Keratinocyte (primary cell): ENCODE data around the gene HIPK1. TPM values are rescaled to one million over a fixed set of nuclear protein-coding genes. Genes with fewer than 3 reads are reported as not detected.

Experiments used
- DNase-seq: peaks from one replicate; pipeline ENCODE4 v3.0.0-alpha.2; 2011; ENCODE audit warnings: low read depth, missing footprints, low spot score
- FAIRE-seq: peaks from 2 replicates; lab custom pipeline; 2011; peaks lifted over from hg19 to GRCh38; lab: Jason Lieb, UNC
- H2AFZ ChIP-seq: 2 replicates; pipeline ENCODE4 v1.6.0; 2012; ENCODE audit warnings: low read length, control low read depth, inconsistent platforms; ENCODE audit not compliant: control insufficient read depth
- H3K27ac ChIP-seq: 2 replicates; pipeline ENCODE4 v1.5.1; 2011; ENCODE audit warnings: low read length; ENCODE audit not compliant: control insufficient read depth, insufficient read depth
- H3K27me3 ChIP-seq: 3 replicates; pipeline ENCODE4 v1.6.0; 2011; ENCODE audit warnings: low read length; ENCODE audit not compliant: control insufficient read depth, insufficient read depth; ENCODE audit errors: extremely low read depth
- H3K36me3 ChIP-seq, 2 experiments: 2 replicates in 1 of 2; 3 replicates in 1 of 2; pipeline ENCODE4 v1.5.1; 2011; ENCODE audit warnings: low read length in 2 of 2, mild to moderate bottlenecking in 1 of 2; ENCODE audit not compliant: control insufficient read depth in 2 of 2, insufficient read depth in 2 of 2; ENCODE audit errors: extremely low read depth in 1 of 2
- H3K4me1 ChIP-seq: 3 replicates; pipeline ENCODE4 v1.5.1; 2011; ENCODE audit warnings: low read length; ENCODE audit not compliant: control insufficient read depth, insufficient read depth; ENCODE audit errors: extremely low read depth
- H3K4me2 ChIP-seq: 3 replicates; pipeline ENCODE4 v1.6.0; 2011; ENCODE audit warnings: low read depth, low read length; ENCODE audit not compliant: control insufficient read depth, insufficient read depth; ENCODE audit errors: extremely low read depth
- H3K4me3 ChIP-seq, 3 experiments: fragments of 200-600 bp in 1 of 3; sonication (generic) in 1 of 3; 2 replicates in 2 of 3; 3 replicates in 1 of 3; pipeline ENCODE4 v1.5.1; 2011 to 2016; ENCODE audit warnings: low read length in 3 of 3, mild to moderate bottlenecking in 3 of 3, control low read depth in 2 of 3, inconsistent platforms in 1 of 3, low read depth in 1 of 3, mixed read lengths in 1 of 3, mixed run types in 1 of 3, moderate library complexity in 1 of 3; ENCODE audit not compliant: control insufficient read depth in 2 of 3, insufficient read depth in 2 of 3; ENCODE audit errors: extremely low read depth in 1 of 3
- H3K79me2 ChIP-seq: 2 replicates; pipeline ENCODE4 v1.6.0; 2012; ENCODE audit warnings: low read length; ENCODE audit not compliant: control insufficient read depth, insufficient read depth
- H3K9ac ChIP-seq: 3 replicates; pipeline ENCODE4 v1.6.0; 2011; ENCODE audit warnings: low read length; ENCODE audit not compliant: control insufficient read depth, insufficient read depth; ENCODE audit errors: extremely low read depth
- H3K9me1 ChIP-seq: 3 replicates; pipeline ENCODE4 v1.6.0; 2011; ENCODE audit warnings: low read length; ENCODE audit not compliant: control insufficient read depth, insufficient read depth; ENCODE audit errors: extremely low read depth
- H3K9me3 ChIP-seq: 2 replicates; pipeline ENCODE4 v1.5.1; 2012; ENCODE audit warnings: low read depth, low read length; ENCODE audit not compliant: control insufficient read depth
- H4K20me1 ChIP-seq: 3 replicates; pipeline ENCODE4 v1.6.0; 2011; ENCODE audit warnings: low read length; ENCODE audit not compliant: control insufficient read depth, insufficient read depth; ENCODE audit errors: extremely low read depth
- EZH2 ChIP-seq: IDR thresholded peaks from one replicate; pipeline ENCODE4 v1.6.1; 2012; ENCODE audit warnings: inconsistent platforms, mild to moderate bottlenecking, low read length, moderate library complexity
- dilution Hi-C: fragments of 300-500 bp; cut with MboI; formaldehyde crosslinking; loops from one replicate; pipeline ENCODE4 v1.7.0; 2020; ENCODE audit warnings: low sequenced_read_pairs; ENCODE audit not compliant: extremely low pct_ligation_motif_present
- polyA plus RNA-seq, 5 experiments: library from polyadenylated mRNA; depleted of rRNA in 3 of 5; stranded (reverse) in 3 of 5; stranded (forward) in 1 of 5; unstranded in 1 of 5; fragments of >200 nt; gene quantifications; 1 replicate in 1 of 5; 2 replicates in 3 of 5; 3 replicates in 1 of 5; pipeline versions ENCODE4 v1.2.1 to v1.2.3, GENCODE V29; 2011 to 2012; ENCODE audit warnings: missing spikeins in 2 of 5, low read depth in 1 of 5, low replicate concordance in 1 of 5
- TF ChIP-seq, protein P1 (sequence below), 3 experiments: IDR thresholded peaks in 1 of 3; conservative IDR thresholded peaks in 1 of 3; optimal IDR thresholded peaks in 1 of 3; 2 replicates in 2 of 3; 3 replicates in 1 of 3; pipeline versions ENCODE3 to v1.5.1; 2011; ENCODE audit warnings: low read length in 3 of 3, mild to moderate bottlenecking in 3 of 3, moderate library complexity in 2 of 3, control low read depth in 1 of 3, inconsistent platforms in 1 of 3; ENCODE audit not compliant: insufficient read depth in 2 of 3; ENCODE audit errors: extremely low read depth in 1 of 3

HIPK1 gene
- polyA plus RNA-seq, 1 donor (not counting 4 experiments of a cell fraction or from before 2014, with no cell fraction given) = 19.9 TPM

DNA sequence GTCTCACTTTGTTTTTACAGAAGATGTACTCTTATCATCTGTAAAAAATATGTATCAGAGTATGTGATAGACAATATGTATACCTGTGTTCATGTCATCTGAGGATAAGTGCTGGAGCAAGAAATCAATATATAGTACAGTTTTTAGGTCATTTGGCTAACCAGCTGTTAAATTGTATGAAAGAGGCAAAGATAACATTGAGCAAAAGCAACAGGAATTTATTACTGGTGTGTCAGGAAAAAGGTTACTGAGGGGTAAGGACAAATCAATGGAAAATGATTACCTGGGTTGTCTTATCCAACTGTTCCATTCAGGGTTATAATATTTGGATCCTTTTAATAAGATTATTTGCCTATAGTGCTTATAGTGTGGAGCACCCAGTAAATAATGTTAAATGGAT is 4.9 kb downstream of the HIPK1 start:
- Histone ChIP-seq H2AFZ (no peak overlapping the region), H3K9me3 (no peaks in the 10 kb centered on the region), H3K27me3 (no peaks in the 10 kb centered on the region), H3K4me3 (no peak overlapping the region), H3K27ac (no peak overlapping the region), H3K36me3 (no peaks in the 10 kb centered on the region), H3K4me2 (no peak overlapping the region), H3K9ac (no peak overlapping the region), H3K9me1 (peaks cover 3% of the 10 kb centered on the region), H3K79me2 (peaks cover 89% of the 10 kb centered on the region), H4K20me1 (peaks cover 2% of the 10 kb centered on the region), H3K4me1 (peaks cover 15% of the 10 kb centered on the region)
- no peak for FAIRE-seq
- no peak for DNase-seq
- dilution Hi-C loops = no loop called here
- no peak for TF ChIP-seq EZH2
- TF ChIP-seq, protein P1, sequence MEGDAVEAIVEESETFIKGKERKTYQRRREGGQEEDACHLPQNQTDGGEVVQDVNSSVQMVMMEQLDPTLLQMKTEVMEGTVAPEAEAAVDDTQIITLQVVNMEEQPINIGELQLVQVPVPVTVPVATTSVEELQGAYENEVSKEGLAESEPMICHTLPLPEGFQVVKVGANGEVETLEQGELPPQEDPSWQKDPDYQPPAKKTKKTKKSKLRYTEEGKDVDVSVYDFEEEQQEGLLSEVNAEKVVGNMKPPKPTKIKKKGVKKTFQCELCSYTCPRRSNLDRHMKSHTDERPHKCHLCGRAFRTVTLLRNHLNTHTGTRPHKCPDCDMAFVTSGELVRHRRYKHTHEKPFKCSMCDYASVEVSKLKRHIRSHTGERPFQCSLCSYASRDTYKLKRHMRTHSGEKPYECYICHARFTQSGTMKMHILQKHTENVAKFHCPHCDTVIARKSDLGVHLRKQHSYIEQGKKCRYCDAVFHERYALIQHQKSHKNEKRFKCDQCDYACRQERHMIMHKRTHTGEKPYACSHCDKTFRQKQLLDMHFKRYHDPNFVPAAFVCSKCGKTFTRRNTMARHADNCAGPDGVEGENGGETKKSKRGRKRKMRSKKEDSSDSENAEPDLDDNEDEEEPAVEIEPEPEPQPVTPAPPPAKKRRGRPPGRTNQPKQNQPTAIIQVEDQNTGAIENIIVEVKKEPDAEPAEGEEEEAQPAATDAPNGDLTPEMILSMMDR (optimal IDR thresholded peaks at IDR 0.05 in 1 of 3, IDR thresholded peaks at IDR 0.05 in 1 of 3, conservative IDR thresholded peaks at IDR 0.05 in 1 of 3; ENCODE audit: extremely low read depth in 1 of 3, insufficient read depth in 2 of 3, low read length in 3 of 3) = no peak

DNA sequence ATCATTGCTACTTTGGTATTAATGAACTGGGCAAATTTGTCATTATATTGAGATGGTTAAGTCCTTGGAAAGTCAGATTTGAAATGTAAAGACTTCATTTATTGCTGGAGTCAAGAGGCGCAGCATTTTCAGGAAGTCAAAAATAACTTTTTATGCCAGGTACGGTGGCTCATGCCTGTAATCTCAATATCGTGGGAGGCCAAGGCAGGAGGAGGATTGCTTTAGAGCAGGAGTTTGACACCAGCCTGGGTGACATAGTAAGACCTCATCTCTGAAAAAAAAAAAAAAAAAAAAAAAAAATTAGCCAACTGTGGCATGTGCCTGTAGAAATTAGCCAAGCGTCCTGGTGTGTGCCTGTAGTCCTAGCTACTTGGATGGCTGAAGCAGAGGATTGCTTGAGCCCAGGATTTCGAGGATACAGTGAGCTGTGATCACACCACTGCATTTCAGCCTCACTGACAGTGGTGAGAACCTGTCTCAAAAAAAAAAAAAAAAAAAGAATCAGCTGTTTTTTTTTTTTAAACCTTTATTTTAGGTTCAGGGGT is 5.5 kb downstream of the HIPK1 start:
- dilution Hi-C loops = no loop called here
- H4K20me1 ChIP-seq = peaks cover 2% of the 10 kb centered on the region
- TF ChIP-seq EZH2 = no peak
- TF ChIP-seq, protein P1 (optimal IDR thresholded peaks at IDR 0.05 in 1 of 3, IDR thresholded peaks at IDR 0.05 in 1 of 3, conservative IDR thresholded peaks at IDR 0.05 in 1 of 3; ENCODE audit: extremely low read depth in 1 of 3, insufficient read depth in 2 of 3, low read length in 3 of 3) = no peak

More for the DNA sequence above, 5.5 kb downstream of the HIPK1 start:
- no peak overlapping the region for H3K4me2 ChIP-seq
- no peak overlapping the region for H2AFZ ChIP-seq
- peaks cover 94% of the 10 kb centered on the region for H3K79me2 ChIP-seq
- DNase-seq (no peak), FAIRE-seq (no peak)
- peaks cover 3% of the 10 kb centered on the region for H3K9me1 ChIP-seq
- H3K9me3 ChIP-seq = no peaks in the 10 kb centered on the region
- H3K9ac ChIP-seq = no peak overlapping the region
- H3K4me3 ChIP-seq = no peak overlapping the region
- no peaks in the 10 kb centered on the region for H3K27me3 ChIP-seq
- no peaks in the 10 kb centered on the region for H3K36me3 ChIP-seq
- peaks cover 15% of the 10 kb centered on the region for H3K4me1 ChIP-seq
- no peak overlapping the region for H3K27ac ChIP-seq
